ENCODE results near the gene NDUFA11.

The NDUFA11 gene

GRCh38 chr19:5932609-5933262 lies 29.1 kb upstream of the NDUFA11 start:
- DNase-seq (ENCODE audit: low read depth in 2 of 2): no peak

- DNase-seq (ENCODE audit: low read depth in 2 of 2): no peak
Measured at GRCh38 chr19:5932146-5932545, 28.6 kb upstream of the NDUFA11 start.

GRCh38 chr19:5931251-5931650 lies 27.7 kb upstream of the NDUFA11 start:
- no peak for DNase-seq (ENCODE audit: low read depth in 2 of 2)

GRCh38 chr19:5929625-5930024 lies 26.0 kb upstream of the NDUFA11 start:
- no peak for DNase-seq (ENCODE audit: low read depth in 2 of 2)

DNA sequence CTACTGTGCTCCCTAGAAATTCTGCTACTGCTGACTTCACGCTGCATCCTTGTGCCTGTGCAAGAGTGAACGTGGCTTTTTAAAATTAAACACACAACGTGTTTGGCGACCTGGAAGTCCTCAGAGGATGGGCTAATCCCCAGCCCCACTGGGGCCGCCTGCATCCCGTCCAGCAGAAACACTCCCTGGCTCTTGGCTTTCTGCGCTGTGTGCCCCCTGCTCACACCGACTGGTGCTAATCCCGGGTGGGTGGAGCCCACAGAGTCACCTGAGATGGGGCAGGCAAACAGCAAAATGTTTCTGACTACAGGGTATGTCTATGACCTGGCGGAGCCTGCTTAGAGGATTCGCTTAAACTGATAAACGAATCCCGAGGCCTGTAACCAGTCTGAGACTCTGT lies 25.6 kb upstream of the NDUFA11 start:
- no peak for DNase-seq (ENCODE audit: low read depth in 2 of 2)

- no peak for DNase-seq (ENCODE audit: low read depth in 2 of 2)
Measured at GRCh38 chr19:5927441-5927821, 23.8 kb upstream of the NDUFA11 start.

DNA sequence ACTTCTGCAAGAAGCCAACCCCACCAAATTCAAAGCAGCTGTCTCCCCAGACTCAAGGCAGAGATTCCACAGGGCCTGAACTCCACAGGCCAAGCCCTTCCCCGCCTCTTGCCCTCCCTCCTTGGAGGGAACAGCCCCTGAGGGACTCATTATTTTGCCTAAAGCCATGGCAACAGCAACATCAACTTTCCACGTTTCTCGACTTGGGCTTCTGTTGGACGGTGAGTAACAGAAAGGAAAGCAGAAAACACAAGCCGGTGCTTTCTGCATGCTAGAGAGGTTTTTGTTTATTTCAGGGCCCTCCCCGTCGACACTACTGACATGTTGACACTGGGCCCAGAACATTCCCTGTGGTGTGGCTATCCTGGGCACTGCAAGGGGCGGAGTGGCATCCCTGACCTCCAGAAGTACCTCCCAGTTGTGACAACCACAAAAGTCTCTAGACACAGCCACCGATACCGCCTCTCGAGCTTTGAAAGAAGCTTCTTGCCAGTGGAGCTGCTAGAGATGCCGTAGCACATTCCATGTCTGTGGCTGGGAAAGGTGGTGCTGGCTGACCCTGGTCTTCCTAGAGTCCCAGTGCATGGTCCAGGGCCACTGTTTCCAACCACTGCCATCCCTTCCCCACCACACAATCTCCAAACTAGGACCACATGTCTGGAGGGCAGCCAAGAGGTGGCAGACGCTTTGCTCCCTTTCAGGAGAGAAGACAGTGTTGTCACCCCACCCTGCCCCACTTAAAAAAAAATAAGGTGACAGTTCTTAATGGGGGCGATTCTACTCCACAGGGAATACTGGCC lies 23.3 kb upstream of the NDUFA11 start:
- DNase-seq (ENCODE audit: low read depth in 2 of 2): no peak

- no peak for DNase-seq (ENCODE audit: low read depth in 2 of 2)
Measured at GRCh38 chr19:5925830-5926427, 22.3 kb upstream of the NDUFA11 start.

DNA sequence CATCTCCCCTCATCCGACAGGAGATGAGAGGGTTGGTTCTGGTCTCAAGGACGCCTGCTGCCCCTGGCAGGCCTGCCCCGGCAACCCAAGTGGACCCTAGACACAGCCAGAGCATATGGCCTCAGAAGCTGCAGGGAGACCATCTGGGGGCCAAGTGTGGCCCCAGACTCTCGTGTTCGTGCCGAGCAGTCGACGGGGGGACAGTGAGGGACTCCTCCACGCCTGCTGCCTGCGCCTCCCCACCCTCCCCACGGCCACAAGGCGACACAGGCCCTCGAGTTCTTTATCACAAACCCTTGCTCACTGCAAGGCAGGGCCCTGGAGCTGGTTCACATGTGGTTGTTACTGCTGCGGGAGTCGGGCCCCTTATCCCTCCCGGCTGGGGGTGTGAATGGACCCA lies 19.8 kb upstream of the NDUFA11 start:
- DNase-seq (ENCODE audit: low read depth in 2 of 2): no peak

DNA sequence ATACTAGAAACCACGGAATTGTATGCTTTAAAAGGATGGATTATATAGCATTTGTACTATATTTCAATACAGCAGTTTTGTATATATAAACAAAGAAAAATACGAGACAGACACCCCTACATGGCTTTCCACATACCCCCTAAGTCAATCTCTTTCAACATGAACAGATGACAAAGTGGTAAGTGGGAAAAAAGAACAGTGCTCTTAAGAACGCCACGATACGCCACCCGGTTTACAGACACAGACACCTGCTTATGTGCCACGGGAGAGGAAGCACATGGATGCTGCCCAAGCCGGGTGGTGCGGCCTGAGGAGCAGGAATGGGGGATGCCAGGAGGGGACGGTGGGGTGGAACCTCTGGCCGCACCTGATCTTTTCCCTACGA lies 18.6 kb upstream of the NDUFA11 start:
- no peak for DNase-seq (ENCODE audit: low read depth in 2 of 2)

- no peak for DNase-seq (ENCODE audit: low read depth in 2 of 2)
Measured at GRCh38 chr19:5921516-5922160, 18.0 kb upstream of the NDUFA11 start.

- no peak for DNase-seq (ENCODE audit: low read depth in 2 of 2)
Measured at GRCh38 chr19:5918463-5919079, 15.0 kb upstream of the NDUFA11 start.

GRCh38 chr19:5917431-5918107 lies 14.0 kb upstream of the NDUFA11 start:
- no peak for DNase-seq (ENCODE audit: low read depth in 2 of 2)

DNA sequence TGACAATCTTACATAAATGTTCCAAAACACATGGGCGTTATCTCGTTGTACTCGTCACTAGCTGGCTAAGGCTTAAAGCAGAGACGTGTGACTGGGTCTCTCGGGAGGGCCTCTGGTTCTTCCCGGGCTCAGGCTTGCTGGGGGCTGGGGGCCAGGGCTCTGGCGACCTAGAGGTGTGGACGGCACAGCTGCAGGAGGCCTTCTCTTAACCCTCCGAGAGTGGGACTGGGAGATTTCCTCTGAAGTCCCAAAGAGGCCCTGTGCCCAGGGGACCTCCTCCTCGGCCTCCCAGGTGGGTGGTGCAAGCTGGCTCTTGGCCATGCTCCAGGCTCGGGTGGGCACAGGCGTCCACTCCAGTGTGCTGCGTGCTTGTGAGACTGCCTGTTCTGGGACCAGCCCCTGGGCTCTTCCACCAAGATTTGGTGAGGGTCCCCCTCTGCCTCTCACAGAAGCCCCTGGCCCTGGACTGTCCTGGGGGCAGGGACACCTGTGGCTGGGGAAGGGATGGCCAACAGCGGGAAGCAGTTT lies 12.7 kb upstream of the NDUFA11 start:
- DNase-seq (ENCODE audit: low read depth in 2 of 2): no peak

DNA sequence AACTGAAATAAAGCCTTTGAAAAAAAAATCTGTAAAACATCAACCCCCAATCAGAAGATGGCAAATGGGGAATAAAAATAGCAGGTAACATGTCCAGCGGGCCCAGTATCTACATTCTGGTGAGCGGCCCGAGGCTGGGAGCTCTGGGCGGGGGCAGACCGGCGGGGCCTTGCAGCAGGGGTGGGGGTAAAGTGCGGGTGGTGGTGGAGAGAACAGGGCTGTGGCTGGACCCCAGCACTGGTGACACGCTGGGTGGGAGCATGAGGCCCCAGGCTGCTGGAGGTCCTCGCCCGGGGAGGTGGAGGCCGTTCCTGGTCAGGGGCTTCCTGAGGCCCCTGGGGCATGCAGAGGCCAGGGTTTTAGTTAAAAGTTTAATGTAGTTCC lies 12.2 kb upstream of the NDUFA11 start:
- DNase-seq (ENCODE audit: low read depth in 2 of 2): no peak

GRCh38 chr19:5914946-5915781 lies 11.6 kb upstream of the NDUFA11 start:
- DNase-seq (ENCODE audit: low read depth in 2 of 2): no peak

GRCh38 chr19:5914358-5914774 lies 10.8 kb upstream of the NDUFA11 start:
- DNase-seq (ENCODE audit: low read depth in 2 of 2): no peak

DNA sequence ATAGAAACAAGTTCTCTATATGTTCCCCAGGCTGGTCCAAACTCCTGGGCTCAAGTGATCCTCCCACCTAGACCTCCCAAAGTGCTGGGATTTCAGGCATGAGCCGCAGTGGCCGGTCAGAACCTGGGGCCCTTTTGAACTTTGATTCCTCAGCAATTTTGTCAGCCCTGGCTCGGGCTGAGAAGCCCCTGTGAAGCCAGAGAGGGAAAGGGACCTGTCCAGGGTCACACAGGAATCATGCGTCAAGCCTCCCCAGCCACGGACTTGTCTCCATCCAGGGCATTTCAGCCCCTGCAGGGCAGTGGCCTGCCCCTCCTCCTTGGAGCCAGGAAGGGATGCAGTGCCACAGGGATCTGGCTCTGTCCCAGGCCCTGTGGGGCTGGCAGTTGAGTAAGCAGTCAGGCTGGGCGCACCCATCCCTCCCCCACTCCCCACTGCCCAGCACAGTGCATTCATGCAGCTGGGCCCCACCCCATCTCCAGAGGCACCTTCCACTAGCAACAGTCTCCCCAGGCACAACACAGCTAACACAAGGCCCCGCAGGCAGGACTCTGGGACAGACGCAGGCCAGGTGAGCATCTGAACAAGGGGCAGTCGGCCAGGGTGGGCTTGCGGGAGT lies 10.3 kb upstream of the NDUFA11 start, which contains the start of gene CAPS:
Gene CAPS, plus strand, starts transcription at position 516 of the 619 bp plus-strand sequence. CDS start 153 bp downstream, outside the sequence.
- DNase-seq (ENCODE audit: low read depth in 2 of 2): no peak

- DNase-seq (ENCODE audit: low read depth in 2 of 2): no peak
Measured at GRCh38 chr19:5911366-5911765, 7.8 kb upstream of the NDUFA11 start.

GRCh38 chr19:5910638-5910907 lies 7.0 kb upstream of the NDUFA11 start:
- DNase-seq (ENCODE audit: low read depth in 2 of 2): no peak
